Inflammatory macrophage treated with lipopolysaccharide for 1 hour (primary cell): ENCODE results near the gene DAPK1.

Experiments
- DNase-seq, 2 donors: peaks; one replicate each; pipeline ENCODE4 v3.0.0-alpha.2; 2020 to 2022

DAPK1 gene

GRCh38 chr9:87518702-87519335 is 21.2 kb downstream of the DAPK1 start:
- DNase-seq, result peak; percentile 66 to 68

- no peak for DNase-seq
Observed at GRCh38 chr9:87519461-87519860, 21.8 kb downstream of the DAPK1 start.

GRCh38 chr9:87520172-87520683 is 22.6 kb downstream of the DAPK1 start:
- no peak for DNase-seq

- DNase-seq, result no peak
Observed at GRCh38 chr9:87521834-87522233, 24.2 kb downstream of the DAPK1 start.

GRCh38 chr9:87524061-87524460 is 26.4 kb downstream of the DAPK1 start:
- DNase-seq, result no peak

GRCh38 chr9:87525546-87526303 is 28.1 kb downstream of the DAPK1 start:
- no peak for DNase-seq

GRCh38 chr9:87527211-87527916 is 29.7 kb downstream of the DAPK1 start:
- DNase-seq, result no peak

- no peak for DNase-seq
Observed at GRCh38 chr9:87528969-87529368, 31.3 kb downstream of the DAPK1 start.

GRCh38 chr9:87529671-87530070 is 32.0 kb downstream of the DAPK1 start:
- peak; percentile 76 to 81 for DNase-seq

GRCh38 chr9:87530716-87531115 is 33.0 kb downstream of the DAPK1 start:
- no peak for DNase-seq

- DNase-seq, result peak in 1 of 2 donors; percentile 49
Observed at GRCh38 chr9:87531370-87532295, 34.0 kb downstream of the DAPK1 start.

GRCh38 chr9:87533271-87533670 is 35.6 kb downstream of the DAPK1 start:
- DNase-seq, result no peak

- DNase-seq, result no peak
Observed at GRCh38 chr9:87534036-87534435, 36.4 kb downstream of the DAPK1 start.

- no peak for DNase-seq
Observed at GRCh38 chr9:87534957-87535356, 37.3 kb downstream of the DAPK1 start.

- no peak for DNase-seq
Observed at GRCh38 chr9:87535817-87536539, 38.3 kb downstream of the DAPK1 start.

GRCh38 chr9:87537625-87538024 is 40.0 kb downstream of the DAPK1 start:
- DNase-seq, result no peak

GRCh38 chr9:87540444-87541105 is 42.9 kb downstream of the DAPK1 start:
- no peak for DNase-seq

GRCh38 chr9:87541663-87542062 is 44.0 kb downstream of the DAPK1 start:
- no peak for DNase-seq

- peak in 1 of 2 donors; percentile 33 for DNase-seq
Observed at GRCh38 chr9:87542141-87542540, 44.5 kb downstream of the DAPK1 start.

- no peak for DNase-seq
Observed at GRCh38 chr9:87543251-87543650, 45.6 kb downstream of the DAPK1 start.

GRCh38 chr9:87545858-87546257 is 48.2 kb downstream of the DAPK1 start:
- no peak for DNase-seq
